ENCODE measurements around the gene GRID2.
"Not testable (repeated sequence)": the region's sequence is repeated elsewhere in the genome, so short reads cannot be mapped to it uniquely, and the experiment has no call there.

Gene GRID2

GRCh38 chr4:93317561-93317960, 1013.8 kb downstream of the GRID2 start:
- no peak for DNase-seq (ENCODE audit: low spot score)

GRCh38 chr4:93319041-93319440, 1015.3 kb downstream of the GRID2 start:
- no peak for DNase-seq (ENCODE audit: low spot score)

GRCh38 chr4:93320356-93320755, 1016.6 kb downstream of the GRID2 start:
- DNase-seq (ENCODE audit: low spot score): no peak

- no peak for DNase-seq (ENCODE audit: low spot score)
Observed at GRCh38 chr4:93327346-93327745, 1023.6 kb downstream of the GRID2 start.

GRCh38 chr4:93334003-93334402, 1030.2 kb downstream of the GRID2 start:
- DNase-seq (ENCODE audit: low spot score): no peak

- DNase-seq (ENCODE audit: low spot score): no peak
Observed at GRCh38 chr4:93337196-93337595, 1033.4 kb downstream of the GRID2 start.

- DNase-seq (ENCODE audit: low spot score): no peak
Observed at GRCh38 chr4:93342738-93343137, 1039.0 kb downstream of the GRID2 start.

GRCh38 chr4:93346840-93347239, 1043.1 kb downstream of the GRID2 start:
- DNase-seq (ENCODE audit: low spot score): no peak

- no peak for DNase-seq (ENCODE audit: low spot score)
Observed at GRCh38 chr4:93348896-93349295, 1045.1 kb downstream of the GRID2 start.

GRCh38 chr4:93351846-93352245, 1048.1 kb downstream of the GRID2 start:
- DNase-seq (ENCODE audit: low spot score): no peak

GRCh38 chr4:93355411-93355810, 1051.6 kb downstream of the GRID2 start:
- DNase-seq (ENCODE audit: low spot score): no peak

- DNase-seq (ENCODE audit: low spot score): no peak
Observed at GRCh38 chr4:93359586-93359985, 1055.8 kb downstream of the GRID2 start.

GRCh38 chr4:93366169-93366755, 1062.5 kb downstream of the GRID2 start:
- DNase-seq (ENCODE audit: low spot score): not testable (repeated sequence)

- DNase-seq (ENCODE audit: low spot score): no peak
Observed at GRCh38 chr4:93368968-93369367, 1065.2 kb downstream of the GRID2 start.

GRCh38 chr4:93370256-93370655, 1066.5 kb downstream of the GRID2 start:
- DNase-seq (ENCODE audit: low spot score): no peak

GRCh38 chr4:93373893-93374860, 1070.4 kb downstream of the GRID2 start:
- DNase-seq (ENCODE audit: low spot score): no peak

GRCh38 chr4:93384241-93384640, 1080.5 kb downstream of the GRID2 start:
- no peak for DNase-seq (ENCODE audit: low spot score)

- DNase-seq (ENCODE audit: low spot score): no peak
Observed at GRCh38 chr4:93384887-93385286, 1081.1 kb downstream of the GRID2 start.

GRCh38 chr4:93394545-93395081, 1090.8 kb downstream of the GRID2 start:
- DNase-seq (ENCODE audit: low spot score): no peak

GRCh38 chr4:93396272-93396671, 1092.5 kb downstream of the GRID2 start:
- DNase-seq (ENCODE audit: low spot score): no peak

GRCh38 chr4:93403571-93403970, 1099.8 kb downstream of the GRID2 start:
- DNase-seq (ENCODE audit: low spot score): no peak

- DNase-seq (ENCODE audit: low spot score): no peak
Observed at GRCh38 chr4:93407493-93408275, 1103.9 kb downstream of the GRID2 start.

All from CD4-positive, alpha-beta T cell treated with Interleukin-6 at 100 ng/mL for 8 hours (primary cell).